Neural cell (in vitro differentiated cells): ENCODE data around the gene SNRNP200. TPM values are rescaled to one million over a fixed set of nuclear protein-coding genes. Genes with fewer than 3 reads are reported as not detected.

Source experiments
- H2AFZ ChIP-seq: fragments of 200-600, 300-800 bp; sonication (generic), shearing (Covaris generic); 2 replicates; pipeline ENCODE4 v1.6.0; 2014; ENCODE audit warnings: low read depth, mild to moderate bottlenecking, antibody characterized with exemption, low read length, moderate library complexity
- H3F3A ChIP-seq: fragments of 200-600 bp; shearing (Covaris generic); 2 replicates; pipeline ENCODE4 v1.6.1; 2016; ENCODE audit warnings: mild to moderate bottlenecking, moderate library complexity, mixed read lengths, antibody characterized with exemption, low read length; ENCODE audit not compliant: insufficient read depth, poor library complexity, severe bottlenecking
- H3K27ac ChIP-seq: fragments of 200-600, 300-800 bp; sonication (generic), shearing (Covaris generic); 2 replicates; pipeline ENCODE4 v1.5.1; 2014; ENCODE audit warnings: mild to moderate bottlenecking, low read length, moderate library complexity
- H3K27me3 ChIP-seq: fragments of 300-800, 200-600 bp; sonication (generic), shearing (Covaris generic); 2 replicates; pipeline ENCODE4 v1.6.0; 2014; ENCODE audit warnings: mild to moderate bottlenecking, low read depth, low read length, moderate library complexity; ENCODE audit not compliant: insufficient read depth
- H3K36me3 ChIP-seq: fragments of 300-800, 200-600 bp; sonication (generic), shearing (Covaris generic); 2 replicates; pipeline ENCODE4 v1.5.1; 2014; ENCODE audit warnings: mild to moderate bottlenecking, antibody characterized with exemption, low read length, moderate library complexity; ENCODE audit not compliant: insufficient read depth
- H3K4me2 ChIP-seq: fragments of 300-800, 200-600 bp; sonication (generic), shearing (Covaris generic); 2 replicates; pipeline ENCODE4 v1.6.0; 2014; ENCODE audit warnings: mild to moderate bottlenecking, low read length
- H3K4me3 ChIP-seq: fragments of 300-800, 200-600 bp; sonication (generic), shearing (Covaris generic); 2 replicates; pipeline ENCODE4 v1.5.1; 2014; ENCODE audit warnings: mild to moderate bottlenecking, low read length, moderate library complexity
- H3K79me2 ChIP-seq: fragments of 200-600 bp; shearing (Covaris generic); replicated peaks from 2 replicates; pipeline ENCODE4 v1.6.0; 2014; ENCODE audit warnings: mild to moderate bottlenecking, low read length, moderate library complexity; ENCODE audit not compliant: insufficient read depth
- H3K9ac ChIP-seq: fragments of 300-800, 200-600 bp; sonication (generic), shearing (Covaris generic); 2 replicates; pipeline ENCODE4 v1.6.1; 2016; ENCODE audit warnings: mild to moderate bottlenecking, low read length, mixed read lengths
- H3K9me2 ChIP-seq: fragments of 200-600 bp; shearing (Covaris generic); 2 replicates; pipeline ENCODE4 v1.6.1; 2016; ENCODE audit warnings: mild to moderate bottlenecking, low read length, mixed read lengths; ENCODE audit not compliant: insufficient read depth
- H3K9me3 ChIP-seq: fragments of 200-600, 300-800 bp; sonication (generic), shearing (Covaris generic); 2 replicates; pipeline ENCODE4 v1.6.1; 2016; ENCODE audit warnings: mild to moderate bottlenecking, mixed run types, low read length, moderate library complexity, mixed read lengths
- H4K20me1 ChIP-seq: fragments of 200-600 bp; shearing (Covaris generic); 2 replicates; pipeline ENCODE4 v1.6.1; 2016; ENCODE audit warnings: mild to moderate bottlenecking, mixed run types; ENCODE audit not compliant: insufficient read depth
- CTCF ChIP-seq: fragments of 450-650 bp; IDR thresholded peaks from 2 replicates; pipeline ENCODE4 v1.5.1; 2014; ENCODE audit warnings: antibody characterized with exemption, mild to moderate bottlenecking, moderate library complexity; ENCODE audit not compliant: poor library complexity, severe bottlenecking
- EP300 ChIP-seq: fragments of 450-650 bp; conservative IDR thresholded peaks from 2 replicates; pipeline ENCODE4 v1.6.1; 2014; ENCODE audit warnings: antibody characterized with exemption, mild to moderate bottlenecking, moderate library complexity; ENCODE audit not compliant: poor library complexity, severe bottlenecking
- EZH2 ChIP-seq: fragments of 200-600, 300-800 bp; shearing (Covaris generic), sonication (generic); IDR thresholded peaks from 2 replicates; pipeline ENCODE4 v1.6.1; 2014; ENCODE audit warnings: antibody characterized with exemption, low read length, borderline replicate concordance, mild to moderate bottlenecking; ENCODE audit not compliant: insufficient read depth, poor library complexity, severe bottlenecking
- MXI1 ChIP-seq: fragments of 450-650 bp; conservative IDR thresholded peaks from 2 replicates; pipeline ENCODE4 v1.6.1; 2014; ENCODE audit warnings: antibody characterized with exemption, mild to moderate bottlenecking; ENCODE audit not compliant: poor library complexity, severe bottlenecking
- POLR2AphosphoS5 ChIP-seq: IDR thresholded peaks from 2 replicates; pipeline ENCODE4 v1.6.1; 2012
- RAD21 ChIP-seq: fragments of 450-650 bp; conservative IDR thresholded peaks from 2 replicates; pipeline ENCODE4 v1.6.1; 2014; ENCODE audit warnings: antibody characterized with exemption, mild to moderate bottlenecking, moderate library complexity
- REST ChIP-seq: IDR thresholded peaks from 2 replicates; pipeline ENCODE4 v1.6.1; 2012; ENCODE audit warnings: borderline replicate concordance
- SMC3 ChIP-seq: fragments of 450-650 bp; conservative IDR thresholded peaks from 2 replicates; pipeline ENCODE4 v1.6.1; 2014; ENCODE audit warnings: antibody characterized with exemption, mild to moderate bottlenecking, moderate library complexity; ENCODE audit not compliant: poor library complexity
- TAF1 ChIP-seq: IDR thresholded peaks from 2 replicates; pipeline ENCODE4 v1.6.1; 2012; ENCODE audit warnings: low read depth
- polyA plus RNA-seq: library from polyadenylated mRNA; depleted of rRNA; stranded (reverse); fragments of >200 nt; gene quantifications from 2 replicates; pipeline ENCODE4 v1.2.3, GENCODE V29; 2014

SNRNP200 gene
- polyA plus RNA-seq, 1 donor from 2014 or later, result 70.4 TPM

GRCh38 chr2:96345868-96346462 is 40.6 kb upstream of the SNRNP200 start:
- H3K4me3 ChIP-seq, result no peak overlapping the region
- H2AFZ ChIP-seq, result no peak overlapping the region
- H3K9me2 ChIP-seq, result no peaks in the 10 kb centered on the region
- no peaks in the 10 kb centered on the region for H4K20me1 ChIP-seq
- H3K9ac ChIP-seq, result no peak overlapping the region
- H3K27ac ChIP-seq, result no peak overlapping the region
- H3K4me2 ChIP-seq, result no peak overlapping the region
- H3K27me3 ChIP-seq, result no peaks in the 10 kb centered on the region
- TF ChIP-seq REST, result no peak
- no peak for TF ChIP-seq TAF1
- TF ChIP-seq CTCF, result no peak
- TF ChIP-seq EZH2, result no peak
- no peak for TF ChIP-seq RAD21
- TF ChIP-seq EP300, result no peak
- TF ChIP-seq POLR2AphosphoS5, result no peak
- TF ChIP-seq SMC3, result no peak
- TF ChIP-seq MXI1, result no peak
- H3K79me2 ChIP-seq, result no peaks in the 10 kb centered on the region
- H3K9me3 ChIP-seq, result no peaks in the 10 kb centered on the region
- H3K36me3 ChIP-seq, result no peaks in the 10 kb centered on the region
- H3F3A ChIP-seq, result no peaks in the 10 kb centered on the region

GRCh38 chr2:96345438-96345837 is 40.1 kb upstream of the SNRNP200 start:
- Histone ChIP-seq H3K36me3 (no peaks in the 10 kb centered on the region), H4K20me1 (no peaks in the 10 kb centered on the region), H3K9me2 (no peaks in the 10 kb centered on the region), H3K9me3 (no peaks in the 10 kb centered on the region), H3K4me3 (no peak overlapping the region), H3K27ac (no peak overlapping the region), H3K4me2 (no peak overlapping the region), H3K79me2 (no peaks in the 10 kb centered on the region), H3K27me3 (no peaks in the 10 kb centered on the region), H2AFZ (no peak overlapping the region), H3F3A (no peaks in the 10 kb centered on the region), H3K9ac (no peak overlapping the region)
- TF ChIP-seq POLR2AphosphoS5 (no peak), SMC3 (no peak), TAF1 (no peak), MXI1 (no peak), REST (no peak), CTCF (no peak), EZH2 (no peak), EP300 (no peak), RAD21 (no peak)
